ENCODE measurements around the gene ACTL6B. TPM values are rescaled to one million over a fixed set of nuclear protein-coding genes. Genes with fewer than 3 reads are reported as not detected.

ACTL6B gene
- total and polyA plus RNA-seq, 2 of the 13 experiments (the other 11 are each of a cell fraction or from before 2014, with no cell fraction given): not detected

DNA sequence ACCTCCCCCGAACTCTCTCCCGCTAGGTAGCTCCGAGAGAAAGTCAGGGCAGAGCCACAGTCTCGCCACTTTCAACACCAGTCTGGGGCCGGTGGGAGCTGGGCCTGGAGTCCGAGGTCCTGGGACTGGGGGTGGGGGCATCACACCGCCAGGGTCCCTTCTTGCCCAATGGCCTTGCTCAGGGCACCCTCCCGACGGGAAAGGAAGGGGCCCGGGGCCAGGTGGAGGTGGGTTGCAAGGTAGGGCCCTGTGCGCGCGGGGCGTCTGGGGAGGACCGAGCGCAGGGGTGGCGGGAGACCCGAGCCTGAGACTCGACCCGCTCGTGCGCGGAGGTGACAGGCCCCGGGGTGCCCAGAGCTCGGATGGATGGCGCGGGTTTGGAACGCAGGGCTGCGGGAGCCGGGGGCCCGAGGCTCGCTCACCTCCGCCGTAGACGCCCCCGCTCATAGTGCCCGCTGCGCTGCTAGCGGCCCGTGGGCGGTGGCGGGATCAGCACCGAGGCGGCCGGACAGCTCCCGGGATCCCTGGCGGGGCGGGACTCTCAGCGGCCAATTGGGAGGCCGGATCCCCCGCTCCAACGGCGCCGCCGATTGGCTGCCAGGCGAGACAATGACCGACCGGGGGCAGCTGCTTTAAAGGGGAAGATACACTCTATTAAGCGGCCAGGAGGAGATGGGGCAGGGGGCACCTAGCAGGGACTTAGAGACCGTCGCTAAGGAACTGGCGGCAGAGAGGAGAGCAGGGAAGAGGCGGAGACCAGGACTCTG is at the start of gene ACTL6B (continued):
- TF ChIP-seq ZNF646 (CRISPR knock-in tag; IDR thresholded peaks at IDR 0.05): no peak
- TF ChIP-seq ZUFSP (CRISPR knock-in tag; IDR thresholded peaks at IDR 0.05; ENCODE audit: borderline replicate concordance): no peak
- TF ChIP-seq, protein P1, sequence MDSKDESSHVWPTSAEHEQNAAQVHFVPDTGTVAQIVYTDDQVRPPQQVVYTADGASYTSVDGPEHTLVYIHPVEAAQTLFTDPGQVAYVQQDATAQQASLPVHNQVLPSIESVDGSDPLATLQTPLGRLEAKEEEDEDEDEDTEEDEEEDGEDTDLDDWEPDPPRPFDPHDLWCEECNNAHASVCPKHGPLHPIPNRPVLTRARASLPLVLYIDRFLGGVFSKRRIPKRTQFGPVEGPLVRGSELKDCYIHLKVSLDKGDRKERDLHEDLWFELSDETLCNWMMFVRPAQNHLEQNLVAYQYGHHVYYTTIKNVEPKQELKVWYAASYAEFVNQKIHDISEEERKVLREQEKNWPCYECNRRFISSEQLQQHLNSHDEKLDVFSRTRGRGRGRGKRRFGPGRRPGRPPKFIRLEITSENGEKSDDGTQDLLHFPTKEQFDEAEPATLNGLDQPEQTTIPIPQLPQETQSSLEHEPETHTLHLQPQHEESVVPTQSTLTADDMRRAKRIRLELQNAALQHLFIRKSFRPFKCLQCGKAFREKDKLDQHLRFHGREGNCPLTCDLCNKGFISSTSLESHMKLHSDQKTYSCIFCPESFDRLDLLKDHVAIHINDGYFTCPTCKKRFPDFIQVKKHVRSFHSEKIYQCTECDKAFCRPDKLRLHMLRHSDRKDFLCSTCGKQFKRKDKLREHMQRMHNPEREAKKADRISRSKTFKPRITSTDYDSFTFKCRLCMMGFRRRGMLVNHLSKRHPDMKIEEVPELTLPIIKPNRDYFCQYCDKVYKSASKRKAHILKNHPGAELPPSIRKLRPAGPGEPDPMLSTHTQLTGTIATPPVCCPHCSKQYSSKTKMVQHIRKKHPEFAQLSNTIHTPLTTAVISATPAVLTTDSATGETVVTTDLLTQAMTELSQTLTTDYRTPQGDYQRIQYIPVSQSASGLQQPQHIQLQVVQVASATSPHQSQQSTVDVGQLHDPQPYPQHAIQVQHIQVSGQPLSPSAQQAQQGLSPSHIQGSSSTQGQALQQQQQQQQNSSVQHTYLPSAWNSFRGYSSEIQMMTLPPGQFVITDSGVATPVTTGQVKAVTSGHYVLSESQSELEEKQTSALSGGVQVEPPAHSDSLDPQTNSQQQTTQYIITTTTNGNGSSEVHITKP (CRISPR knock-in tag; IDR thresholded peaks at IDR 0.05; ENCODE audit: low read depth): peak; percentile 61; the same call in 1 of the 2 replicates
- TF ChIP-seq, protein P2, sequence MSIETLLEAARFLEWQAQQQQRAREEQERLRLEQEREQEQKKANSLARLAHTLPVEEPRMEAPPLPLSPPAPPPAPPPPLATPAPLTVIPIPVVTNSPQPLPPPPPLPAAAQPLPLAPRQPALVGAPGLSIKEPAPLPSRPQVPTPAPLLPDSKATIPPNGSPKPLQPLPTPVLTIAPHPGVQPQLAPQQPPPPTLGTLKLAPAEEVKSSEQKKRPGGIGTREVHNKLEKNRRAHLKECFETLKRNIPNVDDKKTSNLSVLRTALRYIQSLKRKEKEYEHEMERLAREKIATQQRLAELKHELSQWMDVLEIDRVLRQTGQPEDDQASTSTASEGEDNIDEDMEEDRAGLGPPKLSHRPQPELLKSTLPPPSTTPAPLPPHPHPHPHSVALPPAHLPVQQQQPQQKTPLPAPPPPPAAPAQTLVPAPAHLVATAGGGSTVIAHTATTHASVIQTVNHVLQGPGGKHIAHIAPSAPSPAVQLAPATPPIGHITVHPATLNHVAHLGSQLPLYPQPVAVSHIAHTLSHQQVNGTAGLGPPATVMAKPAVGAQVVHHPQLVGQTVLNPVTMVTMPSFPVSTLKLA (IDR thresholded peaks at IDR 0.05): no peak
- TF ChIP-seq ZNF766 (CRISPR knock-in tag; IDR thresholded peaks at IDR 0.05; ENCODE audit: borderline replicate concordance): 0 out of 2 replicates have a peak, but pooled peaks have one; percentile 8
- peak; percentile 35; the same call in 1 of the 2 replicates for TF ChIP-seq NKX3-1 (CRISPR knock-in tag; IDR thresholded peaks at IDR 0.05)
- TF ChIP-seq, protein P3, sequence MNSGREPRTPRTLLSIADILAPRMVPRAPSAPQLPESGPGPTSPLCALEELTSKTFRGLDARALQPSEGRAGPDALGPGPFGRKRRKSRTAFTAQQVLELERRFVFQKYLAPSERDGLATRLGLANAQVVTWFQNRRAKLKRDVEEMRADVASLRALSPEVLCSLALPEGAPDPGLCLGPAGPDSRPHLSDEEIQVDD (CRISPR knock-in tag; IDR thresholded peaks at IDR 0.05; ENCODE audit: borderline replicate concordance): peak; percentile 72; the same call in 1 of the 2 replicates
- peak; percentile 66; the same call in 1 of the 2 replicates for TF ChIP-seq TMF1 (CRISPR knock-in tag; IDR thresholded peaks at IDR 0.05; ENCODE audit: low read depth)
- peak; percentile 27; the same call in 1 of the 2 replicates for TF ChIP-seq ZSCAN31 (CRISPR knock-in tag; IDR thresholded peaks at IDR 0.05; ENCODE audit: low read depth)
- no peak for TF ChIP-seq POLR2G (IDR thresholded peaks at IDR 0.05; ENCODE audit: low read depth, low read length)
- 0 out of 2 replicates have a peak, but pooled peaks have one; percentile 35 for TF ChIP-seq TOPORS (CRISPR knock-in tag; IDR thresholded peaks at IDR 0.05)
